ENCODE results near the gene OMG. TPM values are rescaled to one million over a fixed set of nuclear protein-coding genes. Genes with fewer than 3 reads are reported as not detected.
"Not testable (repeated sequence)": the region's sequence is repeated elsewhere in the genome, so short reads cannot be mapped to it uniquely, and the experiment has no call there.

OMG gene
- total and polyA plus RNA-seq, 8 donors: 3.1 to 10.7 (median 4.8) TPM

DNA sequence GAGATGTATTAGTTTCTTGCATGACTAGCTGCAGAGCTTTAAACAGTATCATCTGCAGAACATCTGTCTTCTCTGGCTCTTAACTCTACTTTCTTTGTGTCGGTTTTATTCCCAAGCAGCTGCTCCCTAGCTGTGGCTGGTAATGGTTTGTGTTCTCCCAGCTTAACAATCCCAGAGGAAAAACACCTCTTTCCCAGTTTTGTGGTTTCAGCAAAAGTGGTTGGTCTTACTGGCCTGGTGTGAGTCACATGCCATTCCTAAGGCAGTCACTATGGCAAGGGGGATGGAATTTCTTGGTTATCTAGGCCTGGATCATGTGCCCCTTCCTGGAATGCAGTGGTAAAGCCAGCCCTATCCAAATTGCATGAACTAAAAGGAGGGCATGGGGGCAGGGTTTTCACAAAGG, 27.5 kb downstream of the OMG start:
- Histone ChIP-seq H3K4me1 (peaks cover 15 to 17% of the 10 kb centered on the region in 2 donors), H3K36me3 (peaks cover 0 to 27% of the 10 kb centered on the region in 2 donors), H3K27ac (peak overlapping the region; percentile 21 to 45), H3K4me3 (no peak overlapping the region), H3K9me3 (no peaks in the 10 kb centered on the region), H3K27me3 (no peaks in the 10 kb centered on the region)
- intact Hi-C loops (cut with DNase I): loop anchor here in 1 of 2 donors (10.0 kb wide), 1 partner anchor 55 kb away; the partner anchor contains the start of gene EVI2A
- DNase-seq: peak in 1 of 4 donors; percentile 13
- TF ChIP-seq, protein P1, sequence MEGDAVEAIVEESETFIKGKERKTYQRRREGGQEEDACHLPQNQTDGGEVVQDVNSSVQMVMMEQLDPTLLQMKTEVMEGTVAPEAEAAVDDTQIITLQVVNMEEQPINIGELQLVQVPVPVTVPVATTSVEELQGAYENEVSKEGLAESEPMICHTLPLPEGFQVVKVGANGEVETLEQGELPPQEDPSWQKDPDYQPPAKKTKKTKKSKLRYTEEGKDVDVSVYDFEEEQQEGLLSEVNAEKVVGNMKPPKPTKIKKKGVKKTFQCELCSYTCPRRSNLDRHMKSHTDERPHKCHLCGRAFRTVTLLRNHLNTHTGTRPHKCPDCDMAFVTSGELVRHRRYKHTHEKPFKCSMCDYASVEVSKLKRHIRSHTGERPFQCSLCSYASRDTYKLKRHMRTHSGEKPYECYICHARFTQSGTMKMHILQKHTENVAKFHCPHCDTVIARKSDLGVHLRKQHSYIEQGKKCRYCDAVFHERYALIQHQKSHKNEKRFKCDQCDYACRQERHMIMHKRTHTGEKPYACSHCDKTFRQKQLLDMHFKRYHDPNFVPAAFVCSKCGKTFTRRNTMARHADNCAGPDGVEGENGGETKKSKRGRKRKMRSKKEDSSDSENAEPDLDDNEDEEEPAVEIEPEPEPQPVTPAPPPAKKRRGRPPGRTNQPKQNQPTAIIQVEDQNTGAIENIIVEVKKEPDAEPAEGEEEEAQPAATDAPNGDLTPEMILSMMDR (IDR thresholded peaks at IDR 0.05): no peak
- ATAC-seq: peak; percentile 77

- no peaks in the 10 kb centered on the region for H3K9me3 ChIP-seq
- H3K4me3 ChIP-seq: no peak overlapping the region
- intact Hi-C loops (cut with DNase I): loop anchor here in 1 of 2 donors (10.0 kb wide), 1 partner anchor 56 kb away; the partner anchor contains the start of gene EVI2A
- TF ChIP-seq, protein P1 (IDR thresholded peaks at IDR 0.05): no peak
- H3K36me3 ChIP-seq: peaks cover 0 to 27% of the 10 kb centered on the region in 2 donors
- ATAC-seq: no peak
- H3K4me1 ChIP-seq: peaks cover 10 to 12% of the 10 kb centered on the region in 2 donors
- H3K27ac ChIP-seq: peak overlapping the region; percentile 21 to 45
- DNase-seq: no peak
- no peaks in the 10 kb centered on the region for H3K27me3 ChIP-seq
Measured at GRCh38 chr17:31269036-31269577, 27.9 kb downstream of the OMG start.

GRCh38 chr17:31266042-31266441, 31.0 kb downstream of the OMG start:
- Histone ChIP-seq H3K36me3 (peaks cover 0 to 34% of the 10 kb centered on the region in 2 donors), H3K27ac (no peak overlapping the region), H3K4me1 (peaks cover 0 to 8% of the 10 kb centered on the region in 2 donors), H3K27me3 (no peaks in the 10 kb centered on the region), H3K4me3 (no peak overlapping the region), H3K9me3 (no peaks in the 10 kb centered on the region)
- DNase-seq (no peak), ATAC-seq (no peak)
- TF ChIP-seq, protein P1 (IDR thresholded peaks at IDR 0.05): no peak
- intact Hi-C loops (cut with DNase I): loop anchor here in 1 of 2 donors (10.0 kb wide), 1 partner anchor 59 kb away; the partner anchor contains the start of gene EVI2A

DNA sequence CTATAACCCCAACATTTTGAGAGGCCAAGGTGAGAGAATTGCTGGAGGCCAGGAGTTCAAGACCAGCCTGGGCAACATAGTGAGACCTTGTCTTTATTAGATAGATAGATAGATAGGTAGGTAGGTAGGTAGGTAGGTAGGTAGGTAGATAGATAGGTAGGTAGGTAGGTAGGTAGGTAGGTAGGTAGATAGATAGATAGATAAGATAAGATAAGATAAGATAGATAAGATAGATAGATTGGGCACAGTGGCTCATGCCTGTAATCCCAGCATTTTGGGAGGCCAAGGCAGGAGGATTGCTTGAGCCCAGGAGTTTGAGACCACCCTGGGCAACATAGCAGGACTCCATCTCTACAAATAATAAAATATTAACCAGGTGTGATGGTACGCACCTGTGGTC, 34.1 kb downstream of the OMG start:
- not testable (repeated sequence) for ATAC-seq, H3K27ac ChIP-seq

DNA sequence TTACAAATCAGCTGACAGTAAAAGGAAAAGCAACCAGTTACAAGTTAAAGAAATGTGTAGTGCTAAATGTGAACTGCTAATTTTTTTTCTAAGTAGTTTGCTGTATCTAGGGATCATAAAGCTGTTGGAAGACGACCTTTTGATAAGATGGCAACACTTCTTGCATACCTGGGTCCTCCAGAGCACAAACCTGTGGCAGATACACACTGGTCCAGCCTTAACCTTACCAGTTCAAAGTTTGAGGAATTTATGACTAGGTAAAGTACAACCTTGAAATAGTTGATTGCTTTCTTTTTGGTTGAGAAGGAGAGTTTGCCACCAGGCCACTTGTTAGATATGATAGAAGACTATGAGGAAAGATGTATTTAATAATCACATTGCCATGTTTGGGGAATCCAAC, 35.4 kb downstream of the OMG start:
- no peaks in the 10 kb centered on the region for H3K27me3 ChIP-seq
- H3K4me3 ChIP-seq: no peak overlapping the region
- TF ChIP-seq, protein P1 (IDR thresholded peaks at IDR 0.05): no peak
- peaks cover 0 to 28% of the 10 kb centered on the region in 2 donors for H3K36me3 ChIP-seq
- no peak for DNase-seq
- H3K9me3 ChIP-seq: no peaks in the 10 kb centered on the region
- no peak for ATAC-seq
- H3K4me1 ChIP-seq: no peaks in the 10 kb centered on the region
- no peak overlapping the region for H3K27ac ChIP-seq
- intact Hi-C loops (cut with DNase I): loop anchor here in 1 of 2 donors (10.0 kb wide), 1 partner anchor 63 kb away; the partner anchor contains the start of gene EVI2A

More for the DNA sequence above, 34.1 kb downstream of the OMG start:
- not testable (repeated sequence) for DNase-seq, H3K9me3 ChIP-seq, H3K27me3 ChIP-seq, H3K4me3 ChIP-seq, H3K4me1 ChIP-seq
- intact Hi-C loops (cut with DNase I): loop anchor here in 1 of 2 donors (10.0 kb wide), 1 partner anchor 62 kb away; the partner anchor contains the start of gene EVI2A
- H3K36me3 ChIP-seq: peaks cover 0 to 35% of the 10 kb centered on the region in 2 donors
